GM18526 (cell line): ENCODE data around the gene CABLES2.

Experiments
- POLR2A ChIP-seq: IDR thresholded peaks from 3 replicates; pipeline ENCODE4 v1.6.1; 2011; ENCODE audit not compliant: insufficient read length; ENCODE audit errors: extremely low read depth

The CABLES2 gene

GRCh38 chr20:62377615-62378178 is 29.4 kb downstream of the CABLES2 start:
- TF ChIP-seq POLR2A, result no peak

DNA sequence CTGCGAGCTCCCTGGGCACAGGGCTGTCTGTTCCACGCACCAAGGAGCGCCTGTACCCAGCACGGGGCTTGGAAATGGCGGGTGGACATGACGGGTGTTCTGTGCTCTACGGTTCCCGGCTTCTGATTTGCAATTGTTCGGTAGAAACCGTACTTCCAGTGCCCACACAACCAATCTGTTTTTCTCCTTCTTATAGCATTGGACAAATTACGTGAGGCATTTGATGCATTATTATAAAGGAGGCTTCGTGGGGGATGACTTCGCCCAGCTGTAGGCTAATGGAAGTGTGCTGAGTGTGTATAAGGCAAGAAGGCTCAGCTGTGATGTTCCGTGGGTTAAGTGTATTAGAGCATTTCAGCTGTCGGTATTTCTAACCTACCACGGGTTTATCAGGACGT is 30.0 kb downstream of the CABLES2 start:
- no peak for TF ChIP-seq POLR2A

- TF ChIP-seq POLR2A, result no peak
These were observed 30.7 kb downstream of the CABLES2 start for GRCh38 chr20:62376112-62377063.

- TF ChIP-seq POLR2A, result no peak
These were observed 32.5 kb downstream of the CABLES2 start for GRCh38 chr20:62374331-62375152.

- TF ChIP-seq POLR2A, result no peak
These were observed 34.8 kb downstream of the CABLES2 start for GRCh38 chr20:62372042-62372993.

- no peak for TF ChIP-seq POLR2A
These were observed 35.5 kb downstream of the CABLES2 start for GRCh38 chr20:62371588-62372041.

DNA sequence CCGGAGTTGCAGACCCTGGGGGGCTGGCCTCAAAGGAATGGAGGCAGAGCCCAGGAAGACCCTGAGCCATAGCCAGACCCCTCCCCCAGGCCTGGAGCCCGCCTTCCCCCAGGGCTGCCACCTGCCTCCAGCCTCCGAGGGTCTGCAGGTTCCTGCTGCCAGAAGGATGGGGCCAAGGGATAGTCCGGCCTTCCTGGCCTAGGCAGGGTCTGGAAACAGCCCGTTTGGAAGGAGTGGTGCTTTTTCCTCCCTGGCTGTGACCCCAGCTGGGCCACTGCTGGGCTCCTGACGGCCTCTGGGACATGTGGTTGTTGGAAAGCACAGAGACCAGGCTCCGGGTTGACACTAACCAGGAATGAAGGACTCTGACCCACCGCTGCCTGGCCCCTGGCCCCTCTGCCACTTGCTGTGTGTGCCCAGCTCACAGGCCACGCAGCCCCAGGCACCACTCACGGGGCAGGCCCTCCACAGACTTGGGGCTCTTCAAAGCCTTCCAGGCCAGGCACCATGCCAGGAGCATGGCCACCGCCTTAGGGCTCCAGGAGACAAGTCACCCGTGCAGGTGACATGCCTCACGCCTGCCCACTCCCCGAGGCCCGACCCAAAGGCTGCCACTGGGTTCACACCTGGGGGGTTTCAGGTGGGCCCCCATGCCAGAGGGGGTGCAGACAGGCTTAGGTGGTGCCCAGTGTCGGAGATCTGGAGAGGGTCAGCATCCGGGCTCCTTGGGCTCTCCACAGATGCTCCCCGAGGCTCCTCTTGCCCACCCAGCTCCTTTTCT is 36.1 kb downstream of the CABLES2 start:
- no peak for TF ChIP-seq POLR2A

DNA sequence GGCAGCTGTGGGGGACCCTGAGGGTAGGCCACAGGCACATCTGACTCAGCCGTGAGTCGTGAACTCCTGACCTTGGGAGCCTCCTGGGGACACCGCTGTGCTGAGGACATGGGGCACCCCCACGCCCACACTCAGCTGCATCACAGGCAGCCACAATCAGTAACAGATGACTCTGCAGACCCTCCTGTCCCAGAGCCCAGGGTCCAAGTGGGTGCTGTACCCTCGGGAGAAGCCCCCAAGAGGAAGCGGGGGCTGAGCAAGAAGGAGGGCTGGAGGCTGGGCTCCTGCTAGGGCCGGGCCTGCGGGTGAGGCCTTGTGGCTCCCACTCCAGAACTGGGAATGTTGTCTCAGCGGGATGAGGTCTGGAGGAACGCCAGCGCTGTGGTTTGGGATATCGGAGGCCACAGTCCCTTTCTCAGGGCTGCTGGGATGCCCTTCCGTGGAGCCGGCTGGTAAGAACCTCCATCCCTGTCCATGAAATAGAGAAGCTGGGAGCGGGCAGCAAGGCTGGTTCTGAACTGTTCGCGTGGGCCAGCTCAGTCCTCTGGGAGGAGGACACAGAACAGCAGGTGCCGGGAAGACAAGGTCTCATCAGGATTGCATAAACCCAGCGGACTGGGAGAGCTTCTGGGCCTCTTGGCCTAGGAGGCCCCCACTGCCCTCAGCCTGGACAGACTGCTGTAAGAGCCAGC is 36.8 kb downstream of the CABLES2 start:
- no peak for TF ChIP-seq POLR2A

- no peak for TF ChIP-seq POLR2A
These were observed 37.3 kb downstream of the CABLES2 start for GRCh38 chr20:62369815-62370114.

DNA sequence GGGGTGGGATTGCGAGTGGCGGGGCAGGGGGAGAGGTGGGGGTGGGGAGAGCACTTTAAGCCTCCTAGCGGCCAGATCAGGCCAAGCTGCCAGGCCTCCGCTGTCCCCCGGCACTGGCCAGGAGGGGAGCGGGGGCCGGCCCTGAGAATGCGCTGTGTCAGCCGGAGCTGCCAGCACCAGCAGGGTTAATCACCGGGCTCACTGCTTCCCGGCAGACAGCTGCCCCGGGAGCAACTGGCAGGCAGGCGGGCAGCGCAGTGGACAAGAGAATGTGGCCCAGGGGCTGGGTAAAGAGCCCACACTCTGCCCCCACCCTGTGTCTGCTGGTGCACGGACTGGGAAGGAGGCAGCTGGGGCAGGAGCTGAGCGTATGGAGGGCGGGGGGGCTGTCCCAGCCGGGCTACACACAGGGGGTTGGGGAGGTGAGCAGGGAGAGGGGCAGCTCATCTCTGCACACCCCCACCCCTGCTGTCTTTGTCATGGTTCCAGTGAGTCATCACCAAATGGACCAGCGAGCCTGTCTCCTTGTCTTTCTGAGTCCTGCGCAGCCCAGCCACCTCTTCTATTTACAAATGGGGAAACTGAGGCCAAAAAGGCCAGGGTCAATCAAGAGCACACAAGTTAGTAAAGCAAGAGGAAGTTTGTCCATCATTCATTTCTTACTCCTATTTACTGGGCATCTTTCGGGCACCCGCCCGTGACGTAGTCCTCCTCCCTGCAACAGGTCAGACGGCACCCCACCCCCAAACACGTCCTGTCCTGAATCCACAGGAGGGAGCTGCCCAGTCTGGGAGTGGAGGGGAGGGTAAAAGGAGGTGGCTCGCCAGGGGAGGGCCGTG is 37.9 kb downstream of the CABLES2 start:
- no peak for TF ChIP-seq POLR2A

- no peak for TF ChIP-seq POLR2A
These were observed 38.6 kb downstream of the CABLES2 start for GRCh38 chr20:62368392-62368975.

DNA sequence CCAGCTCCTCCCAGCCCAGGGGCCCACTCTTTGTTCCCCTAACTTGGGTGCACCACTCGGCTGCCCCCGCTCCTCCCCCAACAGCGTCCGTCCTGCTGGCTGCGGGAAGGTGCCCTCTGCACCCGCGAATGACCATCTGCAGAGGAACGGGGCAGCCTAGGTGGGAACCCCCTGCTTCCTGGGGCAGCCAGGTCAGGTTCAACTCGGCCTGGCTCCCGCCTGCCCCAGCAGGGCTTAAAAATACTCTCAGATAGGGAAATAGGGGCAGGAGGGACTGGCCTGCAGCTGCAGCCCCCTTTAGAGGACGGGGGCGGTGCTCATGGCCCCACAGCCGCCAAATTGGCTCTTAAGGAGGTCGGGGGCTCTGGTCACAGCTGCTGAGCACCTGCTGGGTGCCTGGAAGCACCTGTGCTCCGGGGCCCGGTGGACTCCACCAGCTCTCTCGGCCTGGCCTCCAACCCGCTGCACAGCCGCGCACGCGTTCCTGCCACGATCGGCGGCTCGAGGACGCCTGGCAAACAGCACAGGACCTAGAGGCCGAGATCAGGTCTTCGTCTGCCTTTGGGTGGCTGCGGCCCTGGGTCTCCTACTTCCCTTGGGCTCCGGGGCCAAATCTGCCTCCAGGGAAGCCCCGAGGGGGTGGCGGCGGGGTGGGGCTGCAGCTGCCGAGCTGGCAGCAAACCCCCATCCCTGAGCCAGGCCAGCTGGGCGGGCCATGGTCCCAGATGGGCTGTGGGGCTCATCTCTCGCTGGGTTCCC is 39.3 kb downstream of the CABLES2 start:
- TF ChIP-seq POLR2A, result no peak
